HuH-7 (cell line): ENCODE measurements around the gene ADAM23.

Source experiments
- DNase-seq: peaks from one replicate; pipeline ENCODE4 v3.0.0; 2011; ENCODE audit warnings: low spot score

ADAM23 gene, protein sequence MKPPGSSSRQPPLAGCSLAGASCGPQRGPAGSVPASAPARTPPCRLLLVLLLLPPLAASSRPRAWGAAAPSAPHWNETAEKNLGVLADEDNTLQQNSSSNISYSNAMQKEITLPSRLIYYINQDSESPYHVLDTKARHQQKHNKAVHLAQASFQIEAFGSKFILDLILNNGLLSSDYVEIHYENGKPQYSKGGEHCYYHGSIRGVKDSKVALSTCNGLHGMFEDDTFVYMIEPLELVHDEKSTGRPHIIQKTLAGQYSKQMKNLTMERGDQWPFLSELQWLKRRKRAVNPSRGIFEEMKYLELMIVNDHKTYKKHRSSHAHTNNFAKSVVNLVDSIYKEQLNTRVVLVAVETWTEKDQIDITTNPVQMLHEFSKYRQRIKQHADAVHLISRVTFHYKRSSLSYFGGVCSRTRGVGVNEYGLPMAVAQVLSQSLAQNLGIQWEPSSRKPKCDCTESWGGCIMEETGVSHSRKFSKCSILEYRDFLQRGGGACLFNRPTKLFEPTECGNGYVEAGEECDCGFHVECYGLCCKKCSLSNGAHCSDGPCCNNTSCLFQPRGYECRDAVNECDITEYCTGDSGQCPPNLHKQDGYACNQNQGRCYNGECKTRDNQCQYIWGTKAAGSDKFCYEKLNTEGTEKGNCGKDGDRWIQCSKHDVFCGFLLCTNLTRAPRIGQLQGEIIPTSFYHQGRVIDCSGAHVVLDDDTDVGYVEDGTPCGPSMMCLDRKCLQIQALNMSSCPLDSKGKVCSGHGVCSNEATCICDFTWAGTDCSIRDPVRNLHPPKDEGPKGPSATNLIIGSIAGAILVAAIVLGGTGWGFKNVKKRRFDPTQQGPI

GRCh38 chr2:206442833-206443734 lies at the start of gene ADAM23:
ADAM23 (plus strand) TSS chr2:206443532; CDS start chr2:206443867, 335 bp downstream.
- peak; percentile 87 for DNase-seq

DNA sequence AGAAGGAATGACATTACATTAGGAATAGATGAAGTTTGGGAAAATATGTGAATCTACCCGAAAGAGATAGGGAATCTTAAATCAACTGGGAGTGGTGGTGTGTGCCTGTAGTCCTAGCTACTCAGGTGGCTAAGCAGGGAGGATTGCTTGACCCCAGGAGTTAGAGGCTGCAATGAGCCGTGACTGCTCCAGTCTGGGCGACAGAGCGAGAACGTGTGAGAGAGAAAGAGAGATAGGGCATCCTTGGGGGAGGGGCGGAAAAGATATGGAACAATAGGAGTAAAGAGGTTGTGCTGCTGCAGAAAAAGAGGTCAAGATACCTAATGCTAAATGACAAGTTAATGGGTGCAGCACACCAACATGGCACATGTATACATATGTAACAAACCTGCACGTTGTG lies 47.1 kb upstream of the ADAM23 start:
- DNase-seq: no peak

GRCh38 chr2:206402956-206403569 lies 40.3 kb upstream of the ADAM23 start:
- peak; percentile 71 for DNase-seq

DNA sequence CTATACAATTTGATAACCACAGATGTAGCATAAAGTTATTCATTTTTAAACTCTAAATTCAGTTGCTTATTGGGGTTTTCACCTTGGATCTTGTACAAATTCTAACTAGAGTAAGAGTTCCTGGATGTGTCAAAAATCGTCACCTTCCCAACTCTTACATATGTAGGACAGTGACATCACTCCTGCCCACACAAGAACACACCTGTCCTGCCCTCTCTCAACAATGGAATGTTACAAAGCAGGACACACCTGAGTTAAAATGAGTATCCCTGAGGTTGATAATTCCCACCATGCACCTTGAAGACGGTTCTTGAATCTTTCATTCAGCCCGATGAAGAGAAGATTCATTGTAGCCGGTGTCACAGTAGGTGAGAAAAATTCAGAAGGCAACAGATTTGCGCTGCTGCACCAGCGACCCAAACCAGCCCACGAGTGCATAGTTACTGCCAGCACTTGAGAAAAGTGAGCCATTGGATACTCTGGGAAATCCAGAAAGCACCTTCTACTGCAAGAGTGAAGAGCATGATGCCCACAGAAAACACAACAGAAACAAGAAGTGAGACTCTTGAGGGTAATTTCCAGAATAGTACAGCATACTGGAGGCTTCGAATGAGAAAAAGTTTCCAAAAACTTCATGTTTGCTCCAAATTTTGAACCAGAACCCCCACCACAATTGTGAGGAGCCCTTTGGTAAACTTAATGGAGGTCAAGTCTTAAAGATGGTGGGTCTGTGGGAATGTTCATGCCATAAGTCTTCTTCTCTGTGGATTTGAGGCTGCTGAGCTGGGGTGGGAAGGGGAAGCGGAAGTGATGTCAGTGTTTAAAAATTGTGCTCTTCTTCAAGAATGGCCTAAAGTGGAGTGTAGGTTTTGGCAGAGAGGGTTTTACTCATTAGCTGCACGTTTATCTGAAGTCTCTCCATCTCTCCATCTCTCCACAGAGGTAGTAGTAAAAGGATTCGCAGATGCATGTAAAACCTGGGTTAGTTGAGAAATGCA lies 34.7 kb upstream of the ADAM23 start:
- DNase-seq: no peak

DNA sequence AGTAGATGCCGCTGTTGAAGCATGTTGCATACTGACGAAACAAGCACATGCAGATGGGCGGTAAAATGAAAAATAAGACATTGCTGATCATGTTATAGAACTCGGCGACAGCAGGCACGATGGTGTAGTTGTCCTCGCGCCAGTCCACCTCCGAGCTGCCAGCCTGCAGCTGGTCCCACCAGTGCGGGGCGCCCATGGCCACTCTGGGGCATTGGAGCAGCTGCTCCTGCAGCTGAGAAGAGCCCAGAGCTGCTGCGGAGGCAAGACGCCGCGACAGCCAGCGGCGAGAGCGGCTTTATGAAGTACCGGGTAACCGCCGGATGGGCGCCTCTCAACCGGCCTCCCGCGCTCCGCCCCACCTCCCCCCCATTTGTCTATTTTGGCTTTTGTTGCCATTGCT lies 32.6 kb upstream of the ADAM23 start:
- DNase-seq: no peak

- no peak for DNase-seq
Observed at GRCh38 chr2:206415618-206416243, 27.6 kb upstream of the ADAM23 start.

- DNase-seq: no peak
Observed at GRCh38 chr2:206418968-206419367, 24.4 kb upstream of the ADAM23 start.

DNA sequence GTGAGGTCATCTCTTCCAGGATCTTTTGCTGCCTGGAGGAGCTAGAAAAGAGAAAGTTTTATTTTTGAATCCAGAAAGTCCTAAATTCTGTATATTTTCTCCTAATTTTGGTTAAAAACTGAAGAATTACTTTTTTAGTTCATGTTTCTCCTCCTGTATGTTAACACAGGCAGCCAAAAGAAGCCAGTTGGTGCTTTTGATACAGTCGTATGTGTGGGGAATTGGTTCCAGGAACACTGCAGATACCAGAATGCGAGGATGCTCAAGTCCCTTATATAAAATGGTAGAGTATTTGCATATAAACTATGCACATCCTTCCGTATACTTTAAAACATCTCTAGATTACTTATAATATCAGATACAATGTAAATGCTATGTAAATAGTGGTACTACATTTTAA lies 22.6 kb upstream of the ADAM23 start:
- no peak for DNase-seq

GRCh38 chr2:206422493-206422892 lies 20.8 kb upstream of the ADAM23 start:
- no peak for DNase-seq

- no peak for DNase-seq
Observed at GRCh38 chr2:206423147-206423546, 20.2 kb upstream of the ADAM23 start.

DNA sequence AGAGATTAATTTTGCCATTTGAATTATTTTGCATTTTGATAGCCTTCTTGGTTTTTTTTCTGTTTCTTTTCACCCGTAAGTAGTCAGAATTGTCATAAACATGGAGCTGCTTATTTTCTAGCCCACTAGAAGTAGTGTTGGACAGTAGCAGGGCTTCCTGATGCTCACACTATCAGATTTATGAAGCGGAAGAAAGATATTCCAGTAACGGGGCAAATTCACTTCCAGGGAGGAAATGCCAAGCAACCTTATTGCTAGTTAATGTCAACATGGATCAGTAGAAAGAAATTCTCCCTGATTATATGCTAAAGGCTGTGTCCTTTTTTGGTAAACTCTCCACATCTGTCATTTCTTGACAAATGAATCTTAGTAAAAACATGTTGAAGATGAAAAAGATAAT lies 19.2 kb upstream of the ADAM23 start:
- DNase-seq: no peak

GRCh38 chr2:206428783-206429182 lies 14.5 kb upstream of the ADAM23 start:
- no peak for DNase-seq

DNA sequence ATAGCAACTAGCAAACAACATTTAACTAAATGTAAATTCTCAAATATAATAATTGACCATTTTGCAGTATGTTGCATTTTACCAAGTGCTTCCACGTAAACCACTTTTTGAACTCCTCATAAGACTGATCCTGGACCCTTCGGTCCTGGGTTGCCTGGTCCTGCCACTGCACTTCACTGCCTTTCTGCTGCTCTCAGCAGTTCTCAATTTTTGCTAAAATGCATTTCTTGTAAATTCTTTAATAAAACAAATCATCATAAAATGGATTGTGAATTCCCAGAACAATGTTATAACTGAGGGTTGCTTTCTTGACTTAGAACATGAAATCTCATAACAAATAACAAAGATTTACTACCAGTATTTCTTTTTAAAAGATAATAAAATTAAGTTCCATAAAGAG lies 12.9 kb upstream of the ADAM23 start:
- DNase-seq: no peak

DNA sequence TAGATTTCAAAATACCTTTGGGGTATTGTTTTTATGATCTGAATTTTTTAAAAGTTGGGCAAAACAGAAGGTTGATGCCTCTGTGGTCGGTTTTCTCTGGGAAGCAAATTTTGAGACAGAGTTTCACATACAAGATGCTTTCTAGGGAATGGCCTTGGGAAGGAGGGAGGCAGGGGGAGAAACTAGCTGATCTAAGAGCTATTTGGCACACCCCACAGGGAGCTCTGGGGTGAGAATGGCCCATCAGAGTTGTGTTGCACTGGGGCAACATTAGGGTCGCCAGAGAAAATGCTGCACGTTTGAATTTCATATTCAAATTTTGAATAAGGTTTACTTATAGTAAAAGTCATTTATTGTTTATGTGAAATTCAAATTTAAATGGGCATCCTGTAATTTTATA lies 11.9 kb upstream of the ADAM23 start:
- no peak for DNase-seq

DNA sequence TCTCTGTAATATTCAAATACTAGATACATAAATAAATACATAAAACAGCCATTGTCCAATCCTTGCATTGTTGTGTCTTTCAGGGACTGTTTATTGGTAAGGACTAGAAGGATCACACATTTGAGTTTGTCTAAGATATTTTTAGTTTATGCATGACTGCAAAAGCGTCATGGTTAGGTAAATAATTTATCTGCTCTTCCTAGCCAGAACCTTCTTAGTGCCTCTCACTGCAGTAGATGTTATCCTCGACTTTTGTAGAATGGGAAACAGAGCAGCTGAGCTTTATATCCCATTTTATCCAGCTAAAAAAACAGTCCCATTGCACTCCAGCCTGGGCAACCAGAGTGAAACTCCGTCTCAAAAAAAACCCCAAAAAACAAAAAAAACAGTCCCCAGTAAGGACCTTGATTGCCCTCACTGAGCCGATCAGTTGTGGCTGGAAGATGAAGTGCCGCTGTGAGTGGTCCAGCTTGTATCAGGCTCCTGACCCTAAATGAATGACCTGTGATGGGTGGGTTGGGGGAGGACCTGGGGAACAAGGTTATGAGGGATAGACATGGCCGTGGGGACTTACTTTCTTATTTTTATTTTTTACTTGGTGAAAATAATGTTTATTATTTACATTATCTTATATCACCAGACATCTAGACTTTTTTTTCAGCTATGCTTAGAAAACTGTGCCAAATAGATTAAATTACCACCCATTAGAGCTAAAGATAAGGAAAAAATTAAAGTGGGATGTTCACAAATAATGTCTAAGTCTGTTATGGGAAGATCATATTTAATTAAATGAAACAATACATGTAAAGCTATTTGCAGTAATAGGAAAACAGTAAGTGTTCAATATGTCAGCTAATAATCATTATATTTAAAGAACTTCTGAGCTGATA lies 10.9 kb upstream of the ADAM23 start:
- DNase-seq: no peak

DNA sequence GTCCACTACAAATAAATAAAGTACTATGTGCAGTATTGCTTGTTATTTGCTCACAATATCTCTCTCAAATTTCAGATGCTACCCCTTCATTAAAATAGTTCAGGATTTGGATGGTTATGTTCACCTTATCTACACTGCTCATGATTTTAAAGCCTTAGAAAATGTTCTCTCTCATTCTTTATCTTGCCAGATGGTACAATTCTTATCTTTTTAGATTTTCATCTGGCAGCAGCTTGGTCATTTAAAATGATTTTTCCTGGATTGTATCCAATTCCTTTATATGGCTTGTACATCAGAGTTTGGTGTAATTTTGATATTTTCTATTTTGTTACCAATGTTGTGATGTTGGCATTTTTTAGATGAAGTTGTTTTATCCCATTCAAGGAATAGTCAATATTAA lies 10.1 kb upstream of the ADAM23 start:
- no peak for DNase-seq

DNA sequence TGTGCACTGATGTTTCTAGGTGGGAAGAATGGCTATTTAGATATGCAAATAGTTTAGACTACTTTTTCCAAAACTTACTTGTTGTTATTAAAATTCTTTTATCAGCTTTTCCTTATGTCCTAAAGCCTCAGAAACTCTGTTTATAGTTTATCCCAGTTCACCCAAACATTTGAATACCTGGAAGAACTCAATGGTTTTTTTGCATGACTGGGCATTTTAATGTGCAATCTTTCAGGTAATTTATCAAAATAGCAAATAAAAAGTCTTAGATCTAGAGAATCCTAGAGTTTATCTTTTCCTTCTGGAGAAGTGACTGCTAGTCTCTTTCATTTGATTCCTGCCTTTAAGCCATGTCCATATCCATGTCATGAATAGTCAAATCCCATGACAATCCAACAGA lies 9.6 kb upstream of the ADAM23 start:
- DNase-seq: no peak

- no peak for DNase-seq
Observed at GRCh38 chr2:206435742-206436141, 7.6 kb upstream of the ADAM23 start.

DNA sequence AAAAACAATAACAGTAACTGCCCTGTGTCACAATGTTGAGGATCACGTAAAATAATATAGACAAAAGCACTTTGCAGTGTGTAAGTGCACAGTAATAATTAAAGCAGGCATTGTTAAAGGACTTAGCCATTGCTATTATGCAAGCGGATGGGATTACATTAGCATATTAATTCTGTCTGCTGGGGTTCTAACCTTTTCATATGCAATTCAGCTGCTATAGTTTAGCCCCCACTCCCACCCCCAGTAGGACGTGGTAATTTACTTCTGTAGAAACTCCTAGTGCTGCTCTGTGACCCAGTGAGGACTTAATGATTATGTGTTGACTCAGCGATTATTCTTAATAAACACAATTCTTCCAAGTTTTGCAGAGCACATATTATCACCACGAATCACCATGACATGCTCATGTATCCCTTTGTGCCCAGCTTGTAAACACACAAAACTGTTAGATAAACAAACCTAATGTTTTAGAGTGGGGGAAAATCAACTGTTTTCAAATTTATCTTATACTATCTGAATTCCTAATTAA lies 5.1 kb upstream of the ADAM23 start:
- no peak for DNase-seq
